CD14-positive monocyte (primary cell): ENCODE measurements around the gene NPLOC4. TPM values are rescaled to one million over a fixed set of nuclear protein-coding genes. Genes with fewer than 3 reads are reported as not detected.
"Not testable (repeated sequence)": the region's sequence is repeated elsewhere in the genome, so short reads cannot be mapped to it uniquely, and the experiment has no call there.

Experiments
- DNase-seq, 3 donors: peaks; one replicate each; pipeline ENCODE4 v3.0.0-alpha.2; 2011 to 2022
- H2AFZ ChIP-seq: 2 replicates; pipeline ENCODE4 v1.6.0; 2012; ENCODE audit warnings: mild to moderate bottlenecking, low read depth, low read length, inconsistent platforms; ENCODE audit not compliant: insufficient read depth, poor library complexity, severe bottlenecking
- H3K27ac ChIP-seq, 2 donors: 1 replicate in 1 of 2; 2 replicates in 1 of 2; pipeline ENCODE4 v1.5.1; 2012 to 2013; ENCODE audit warnings: low read length in 2 of 2, control low read depth in 1 of 2, inconsistent platforms in 1 of 2, low read depth in 1 of 2, mild to moderate bottlenecking in 1 of 2
- H3K27me3 ChIP-seq, 2 donors: one replicate each; pipeline versions ENCODE4 v1.6.0 to v1.6.1; 2011 to 2013; ENCODE audit warnings: low read length in 2 of 2; ENCODE audit not compliant: control insufficient read depth in 2 of 2, insufficient read depth in 2 of 2
- H3K36me3 ChIP-seq, 2 donors: replicated peaks in 1 of 2; 1 replicate in 1 of 2; 2 replicates in 1 of 2; pipeline versions ENCODE4 v1.5.1 to v1.6.1; 2012 to 2013; ENCODE audit warnings: low read length in 2 of 2, control low read depth in 1 of 2, inconsistent platforms in 1 of 2, mild to moderate bottlenecking in 1 of 2; ENCODE audit not compliant: insufficient read depth in 2 of 2, control insufficient read depth in 1 of 2
- H3K4me1 ChIP-seq, 2 donors: 1 replicate in 1 of 2; 2 replicates in 1 of 2; pipeline versions ENCODE4 v1.5.1 to v1.6.1; 2012 to 2013; ENCODE audit warnings: low read length in 2 of 2, control low read depth in 1 of 2, inconsistent platforms in 1 of 2, mild to moderate bottlenecking in 1 of 2, moderate library complexity in 1 of 2; ENCODE audit not compliant: insufficient read depth in 2 of 2, control insufficient read depth in 1 of 2
- H3K4me2 ChIP-seq: replicated peaks from 2 replicates; pipeline ENCODE3; 2012; ENCODE audit warnings: low read length, moderate library complexity, mild to moderate bottlenecking; ENCODE audit not compliant: poor library complexity, severe bottlenecking; ENCODE audit errors: extremely low read depth
- H3K4me3 ChIP-seq, 3 experiments: fragments of 200-600 bp in 1 of 3; sonication (generic) in 1 of 3; replicated peaks in 1 of 3; 1 replicate in 2 of 3; 2 replicates in 1 of 3; pipeline ENCODE4 v1.5.1; 2011 to 2013; ENCODE audit warnings: low read length in 3 of 3, mild to moderate bottlenecking in 3 of 3, control low read depth in 2 of 3, low read depth in 2 of 3, inconsistent platforms in 1 of 3, moderate library complexity in 1 of 3
- H3K79me2 ChIP-seq: 2 replicates; pipeline ENCODE4 v1.6.0; 2012; ENCODE audit warnings: mild to moderate bottlenecking, control low read depth, inconsistent platforms, low read length, moderate library complexity; ENCODE audit not compliant: insufficient read depth
- H3K9ac ChIP-seq: 2 replicates; pipeline ENCODE4 v1.6.0; 2017; ENCODE audit warnings: low read length, mild to moderate bottlenecking; ENCODE audit not compliant: insufficient read depth, poor library complexity, severe bottlenecking
- H3K9me3 ChIP-seq, 2 donors: replicated peaks in 1 of 2; 1 replicate in 1 of 2; 2 replicates in 1 of 2; pipeline versions ENCODE4 v1.5.1 to v1.6.1; 2012 to 2013; ENCODE audit warnings: low read length in 2 of 2, control low read depth in 1 of 2; ENCODE audit not compliant: control insufficient read depth in 1 of 2, insufficient read depth in 1 of 2
- H4K20me1 ChIP-seq: 2 replicates; pipeline ENCODE4 v1.6.0; 2012; ENCODE audit warnings: mild to moderate bottlenecking, low read length, control low read depth, moderate library complexity; ENCODE audit not compliant: insufficient read depth
- H3K27ac Mint-ChIP-seq, 7 donors: one replicate each; pipeline ENCODE4 v1.8.0; 2020; ENCODE audit warnings: mild to moderate bottlenecking in 7 of 7, mixed read lengths in 7 of 7, moderate library complexity in 6 of 7, inconsistent platforms in 2 of 7
- H3K27me3 Mint-ChIP-seq, 3 donors: one replicate each; pipeline ENCODE4 v1.8.0; 2021 to 2022; ENCODE audit warnings: low read depth in 3 of 3, mild to moderate bottlenecking in 3 of 3, mixed read lengths in 3 of 3, moderate library complexity in 3 of 3, inconsistent platforms in 1 of 3
- H3K36me3 Mint-ChIP-seq, 2 donors: one replicate each; pipeline ENCODE4 v1.8.0; 2020; ENCODE audit warnings: mixed read lengths in 2 of 2, inconsistent platforms in 1 of 2, mild to moderate bottlenecking in 1 of 2
- H3K4me1 Mint-ChIP-seq: one replicate; pipeline ENCODE4 v1.8.0; 2020; ENCODE audit warnings: mild to moderate bottlenecking, mixed read lengths
- H3K4me3 Mint-ChIP-seq, 2 donors: one replicate each; pipeline ENCODE4 v1.8.0; 2020; ENCODE audit warnings: mild to moderate bottlenecking in 2 of 2, mixed read lengths in 2 of 2, moderate library complexity in 1 of 2
- H3K9me3 Mint-ChIP-seq, 7 donors: one replicate each; pipeline ENCODE4 v1.8.0; 2020 to 2022; ENCODE audit warnings: mixed read lengths in 7 of 7, mild to moderate bottlenecking in 6 of 7, moderate library complexity in 6 of 7, inconsistent platforms in 2 of 7
- CTCF ChIP-seq: fragments of 200-600 bp; IDR thresholded peaks from one replicate; pipeline ENCODE4 v1.8.0; 2022; ENCODE audit warnings: antibody characterized with exemption, mild to moderate bottlenecking
- WGBS: methylation state at CpG from one replicate; pipeline ENCODE4 v1.1.5; 2013; ENCODE audit warnings: missing lambda C conversion rate; ENCODE audit not compliant: insufficient coverage; 5-methylcytosine and 5-hydroxymethylcytosine counted together
- intact Hi-C, 2 donors: fragments of 100-400 bp; cut with micrococcal nuclease; formaldehyde crosslinking; loops; one replicate each; pipeline versions ENCODE4 v1.15.0 to v1.15.1; 2023
- polyA plus RNA-seq, 3 donors: library from polyadenylated mRNA; depleted of rRNA in 1 of 3; unstranded in 2 of 3; stranded (reverse) in 1 of 3; fragments of 300-500 nt in 2 of 3; fragments of >200 nt in 1 of 3; fragmentation: Illumina TruSeq in 2 of 3; gene quantifications; 1 replicate in 2 of 3; 2 replicates in 1 of 3; pipeline ENCODE4 v1.2.3, GENCODE V29; 2012 to 2021

NPLOC4 gene
- polyA plus RNA-seq, 3 donors, result 92.1 to 112 (median 106) TPM

- DNase-seq, result no peak
- Histone ChIP-seq H4K20me1 (peaks cover 39% of the 10 kb centered on the region), H2AFZ (no peak overlapping the region), H3K4me1 (no peaks in the 10 kb centered on the region), H3K27me3 (no peaks in the 10 kb centered on the region), H3K9me3 (no peaks in the 10 kb centered on the region), H3K27ac (no peak overlapping the region), H3K36me3 (peaks cover 64 to 83% of the 10 kb centered on the region in 2 donors), H3K79me2 (peaks cover 45% of the 10 kb centered on the region), H3K9ac (no peak overlapping the region), H3K4me3 (no peak overlapping the region), H3K4me2 (no peak overlapping the region)
- WGBS, result 98% methylated on average over 8 of the region's 11 CpGs
- peaks cover 7% of the 10 kb centered on the region for H3K4me1 Mint-ChIP-seq
- no peak overlapping the region for H3K4me3 Mint-ChIP-seq
- H3K9me3 Mint-ChIP-seq, result peaks cover 0 to 3% (median 0%) of the 10 kb centered on the region in 7 donors
- no peak for TF ChIP-seq CTCF
- intact Hi-C loops, result no loop called here
- H3K27me3 Mint-ChIP-seq, result peaks cover 0 to 1% (median 0%) of the 10 kb centered on the region in 3 donors
- peak overlapping the region in 1 of 7 donors; percentile 26 for H3K27ac Mint-ChIP-seq
- peaks cover 63 to 93% of the 10 kb centered on the region in 2 donors for H3K36me3 Mint-ChIP-seq
Measured at GRCh38 chr17:81621494-81622130, 15.3 kb downstream of the NPLOC4 start.

GRCh38 chr17:81618307-81618706 lies 18.6 kb downstream of the NPLOC4 start:
- H3K9me3 ChIP-seq, DNase-seq, H3K4me3 Mint-ChIP-seq, H3K27me3 Mint-ChIP-seq, H3K4me1 Mint-ChIP-seq, H3K4me3 ChIP-seq, H3K27me3 ChIP-seq, H3K4me2 ChIP-seq, H2AFZ ChIP-seq, H3K9me3 Mint-ChIP-seq, intact Hi-C loops, H3K27ac ChIP-seq, H3K27ac Mint-ChIP-seq, H3K9ac ChIP-seq, H3K4me1 ChIP-seq: not testable (repeated sequence)
- H3K36me3 Mint-ChIP-seq, result peaks cover 59 to 93% of the 10 kb centered on the region in 2 donors
- WGBS, result no CpG with 5 or more reads among the region's 36 CpGs
- Histone ChIP-seq H4K20me1 (peaks cover 54% of the 10 kb centered on the region), H3K79me2 (peaks cover 58% of the 10 kb centered on the region), H3K36me3 (peaks cover 53 to 80% of the 10 kb centered on the region in 2 donors)
